ENCODE measurements around the gene LIMCH1.
A peak's percentile ranks its signal among the peaks of the same experiment; 100 is the strongest.
"Not testable (repeated sequence)": the region's sequence is repeated elsewhere in the genome, so short reads cannot be mapped to it uniquely, and the experiment has no call there.

Gene LIMCH1

GRCh38 chr4:41538017-41538733 lies at the start of gene LIMCH1:
LIMCH1 (plus strand) TSS chr4:41538157; CDS start chr4:41605996, 67,839 bp downstream.
- DNase-seq (ENCODE audit: low spot score): no peak

DNA sequence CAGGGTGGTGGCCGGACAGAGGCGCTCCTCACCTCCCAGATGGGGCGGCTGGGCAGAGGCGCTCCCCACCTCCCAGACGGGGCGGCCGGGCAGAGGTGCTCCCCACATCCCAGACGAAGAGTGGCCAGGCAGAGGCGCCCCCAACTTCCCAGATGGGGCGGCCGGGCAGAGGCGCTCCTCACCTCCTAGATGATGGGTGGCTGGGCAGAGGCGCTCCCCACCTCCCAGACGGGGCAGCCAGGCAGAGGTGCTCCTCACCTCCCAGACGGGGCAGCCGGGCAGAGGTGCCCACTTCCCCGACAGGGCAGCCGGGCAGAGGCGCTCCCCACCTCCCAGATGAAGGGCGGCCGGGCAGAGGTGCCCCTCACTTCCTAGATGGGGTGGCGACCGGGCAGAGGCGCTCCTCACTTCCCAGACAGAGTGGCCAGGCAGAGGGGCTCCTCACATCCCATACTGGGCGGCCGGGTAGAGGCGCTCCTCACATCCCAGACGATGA lies 46.8 kb upstream of the LIMCH1 start:
- DNase-seq (ENCODE audit: low spot score): not testable (repeated sequence)

GRCh38 chr4:41496977-41497376 lies 41.0 kb upstream of the LIMCH1 start:
- DNase-seq (ENCODE audit: low spot score): no peak

DNA sequence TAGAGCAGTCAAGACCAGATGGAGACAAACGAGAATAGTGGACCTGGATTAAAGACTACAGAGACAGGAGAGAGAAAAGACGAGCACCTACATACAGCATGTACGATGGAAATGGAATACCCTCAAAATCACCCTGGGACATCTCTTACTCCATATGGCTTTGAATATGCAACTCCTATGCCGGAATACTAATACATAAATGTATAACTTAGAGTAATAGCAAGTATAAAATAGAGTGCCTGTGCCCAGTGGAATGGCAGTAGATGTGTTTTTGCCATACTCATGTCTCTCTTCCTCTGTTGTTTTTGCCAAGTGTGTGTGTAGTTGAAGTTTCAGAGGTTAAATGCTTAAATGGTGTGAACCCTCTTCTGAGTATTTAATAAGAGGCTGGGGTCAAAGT lies 39.8 kb upstream of the LIMCH1 start:
- DNase-seq (ENCODE audit: low spot score): no peak

GRCh38 chr4:41504167-41504818 lies 33.7 kb upstream of the LIMCH1 start:
- DNase-seq (ENCODE audit: low spot score): no peak

GRCh38 chr4:41505161-41505661 lies 32.7 kb upstream of the LIMCH1 start:
- DNase-seq (ENCODE audit: low spot score): peak; percentile 59

- peak; percentile 20 for DNase-seq (ENCODE audit: low spot score)
Observed at GRCh38 chr4:41506130-41506529, 31.8 kb upstream of the LIMCH1 start.

DNA sequence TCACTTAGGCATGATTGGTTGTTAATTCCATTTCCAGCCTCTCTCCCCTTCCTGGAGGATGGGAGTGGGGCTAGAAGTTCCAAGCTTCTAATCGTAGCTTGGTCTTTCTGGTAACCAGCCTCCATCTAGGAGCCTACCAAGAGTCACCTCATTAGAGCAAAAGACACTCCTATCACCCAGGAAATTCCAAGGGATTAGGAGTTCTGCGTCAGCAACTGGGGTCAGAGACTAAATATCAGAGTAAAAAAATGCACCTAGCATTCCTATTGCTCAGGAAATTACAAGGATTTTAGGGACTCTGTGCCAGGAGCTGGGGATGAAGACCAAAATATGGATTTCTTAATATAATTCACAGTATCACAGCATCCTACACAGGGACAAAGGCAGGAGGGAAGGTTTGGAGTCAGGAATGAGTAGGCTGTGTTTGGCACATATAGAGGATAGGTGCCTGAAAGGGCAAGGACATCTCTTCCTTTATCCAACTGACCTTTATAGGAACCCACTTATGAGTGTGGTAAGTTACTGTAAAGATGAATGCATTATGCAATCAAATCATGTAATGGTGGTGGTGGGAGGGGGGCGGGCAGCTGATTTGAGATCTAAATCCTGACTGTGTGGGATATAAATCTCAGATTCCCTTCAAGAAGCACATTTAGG lies 30.5 kb upstream of the LIMCH1 start:
- DNase-seq (ENCODE audit: low spot score): peak; percentile 26

DNA sequence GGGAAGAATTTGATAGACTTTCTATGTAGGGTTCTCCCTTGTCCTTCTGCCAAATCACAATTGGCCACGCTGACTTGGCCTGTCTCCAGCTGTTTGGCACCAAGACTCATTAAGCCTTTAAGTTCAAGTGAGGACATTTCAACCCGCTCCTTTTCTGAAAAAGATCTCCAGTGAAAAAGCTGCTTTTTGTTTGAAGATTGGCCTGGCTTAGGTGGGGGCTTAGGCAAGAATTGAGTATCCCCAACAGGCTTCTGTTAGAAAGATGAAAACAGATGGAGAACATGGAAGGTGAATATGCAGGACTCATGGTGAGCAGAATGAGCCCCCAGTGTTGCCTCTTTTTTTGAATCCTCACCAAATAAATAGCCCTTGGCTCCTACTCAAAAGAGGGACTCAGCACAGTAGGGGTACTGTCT lies 28.5 kb upstream of the LIMCH1 start:
- DNase-seq (ENCODE audit: low spot score): no peak

DNA sequence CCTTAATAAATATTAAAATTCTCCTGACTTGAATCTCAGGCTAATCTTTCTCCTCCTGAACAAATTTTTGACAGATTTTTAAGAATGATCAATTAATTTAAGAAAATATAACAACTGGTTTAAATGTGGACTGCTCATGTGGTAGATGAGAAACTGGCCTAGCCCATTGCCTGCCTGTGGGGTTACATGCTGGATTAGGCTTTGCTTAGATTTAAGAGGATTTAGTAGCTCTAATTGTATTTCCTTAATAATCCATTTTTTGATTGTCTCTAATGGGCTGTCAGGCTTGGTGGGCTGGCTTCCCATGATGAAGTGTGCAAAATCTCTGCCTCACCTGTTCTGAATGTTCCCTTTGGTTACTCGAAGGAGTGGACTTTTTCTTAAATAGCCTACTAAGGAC lies 27.8 kb upstream of the LIMCH1 start:
- no peak for DNase-seq (ENCODE audit: low spot score)

- no peak for DNase-seq (ENCODE audit: low spot score)
Observed at GRCh38 chr4:41512136-41512535, 25.8 kb upstream of the LIMCH1 start.

DNA sequence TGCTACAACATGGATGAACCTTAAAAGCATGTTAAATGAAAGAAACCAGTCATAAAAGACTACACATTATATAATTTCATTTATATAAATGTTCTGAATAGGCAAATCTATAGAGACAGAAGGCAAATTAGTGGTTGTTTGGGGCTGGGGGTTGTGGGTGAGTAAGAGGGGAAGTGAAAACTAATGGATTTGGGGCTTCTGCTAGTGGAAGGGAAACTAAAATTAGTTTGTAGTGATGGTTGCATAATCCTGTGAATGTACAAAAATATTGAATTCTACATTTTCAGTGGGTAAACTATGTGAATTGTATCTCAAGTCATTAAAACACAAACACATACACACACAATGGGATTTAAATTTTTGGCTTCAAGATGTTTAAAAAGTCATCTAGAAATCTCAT lies 25.4 kb upstream of the LIMCH1 start:
- no peak for DNase-seq (ENCODE audit: low spot score)

DNA sequence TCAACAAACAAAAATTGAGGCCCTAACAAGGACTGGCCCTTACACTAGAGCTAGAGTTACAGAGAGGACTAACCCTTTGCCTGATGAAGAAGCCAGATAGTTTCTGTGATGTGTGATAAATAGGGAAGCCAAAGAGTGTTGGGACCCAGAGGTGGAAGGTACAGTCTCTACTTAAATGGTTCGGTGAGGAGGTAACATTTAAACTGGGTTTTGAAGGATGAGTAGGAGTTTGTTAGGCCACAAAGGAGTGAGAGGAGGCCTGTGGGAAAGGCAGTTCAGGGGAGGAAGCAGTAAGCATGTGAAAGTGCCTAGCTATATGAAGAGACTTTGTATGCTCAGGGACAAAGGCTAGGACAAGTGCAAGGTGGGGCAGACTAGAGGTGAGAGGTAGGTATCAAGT lies 23.8 kb upstream of the LIMCH1 start:
- no peak for DNase-seq (ENCODE audit: low spot score)

DNA sequence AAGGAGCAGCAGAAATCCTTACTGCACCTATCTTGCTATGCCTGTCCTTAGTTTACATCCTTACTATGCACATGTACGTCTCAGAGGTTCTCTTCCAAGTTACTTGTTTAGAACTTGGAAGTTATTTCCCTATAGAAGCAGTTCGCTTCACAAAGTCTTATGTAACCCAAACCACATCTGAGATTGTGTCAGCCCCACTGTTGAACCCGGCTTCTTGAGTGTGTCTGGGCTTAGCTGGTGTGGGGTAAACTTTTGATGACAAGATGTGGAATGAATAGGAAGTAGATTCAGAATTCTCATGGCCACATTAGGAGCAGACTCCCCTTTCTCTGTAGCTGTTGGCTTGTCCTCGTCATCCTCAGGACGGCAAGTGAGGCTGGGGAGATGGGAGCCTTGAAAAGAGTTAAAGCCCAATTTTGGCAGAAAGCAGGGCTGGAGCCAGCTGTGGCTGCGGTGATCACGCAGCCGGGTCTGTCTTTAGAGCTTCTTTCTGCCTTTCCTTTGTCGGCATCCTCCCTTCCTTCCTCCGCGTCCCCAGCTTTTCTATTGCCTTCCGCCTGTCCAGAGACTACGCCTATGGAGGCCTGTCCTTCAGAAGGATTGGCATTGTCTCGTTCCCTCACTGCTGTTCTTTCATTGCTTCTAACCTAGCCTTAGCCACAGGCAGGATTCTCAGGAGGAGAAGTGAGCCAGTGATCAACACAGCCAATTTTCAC lies 23.0 kb upstream of the LIMCH1 start:
- DNase-seq (ENCODE audit: low spot score): no peak

GRCh38 chr4:41517121-41517520 lies 20.8 kb upstream of the LIMCH1 start:
- no peak for DNase-seq (ENCODE audit: low spot score)

DNA sequence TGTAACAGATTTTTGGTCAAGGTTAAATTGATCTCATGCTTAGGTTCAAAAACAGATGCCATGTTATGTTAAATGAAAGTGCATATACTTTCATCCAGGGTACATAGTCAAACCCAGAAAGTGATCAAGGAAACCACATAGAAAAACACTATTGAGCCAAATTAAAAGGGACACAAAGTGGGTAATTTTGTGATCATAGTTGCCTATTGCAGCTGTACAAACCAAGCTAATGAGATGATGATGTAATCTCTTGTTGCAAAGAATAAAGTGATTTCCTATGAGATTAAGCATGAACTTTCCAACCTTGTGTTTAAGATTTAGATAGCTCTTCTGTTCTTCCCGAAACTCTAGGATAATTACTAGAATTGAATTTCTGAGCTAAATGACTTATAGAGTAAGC lies 20.2 kb upstream of the LIMCH1 start:
- DNase-seq (ENCODE audit: low spot score): no peak

GRCh38 chr4:41524425-41524824 lies 13.5 kb upstream of the LIMCH1 start:
- DNase-seq (ENCODE audit: low spot score): no peak

DNA sequence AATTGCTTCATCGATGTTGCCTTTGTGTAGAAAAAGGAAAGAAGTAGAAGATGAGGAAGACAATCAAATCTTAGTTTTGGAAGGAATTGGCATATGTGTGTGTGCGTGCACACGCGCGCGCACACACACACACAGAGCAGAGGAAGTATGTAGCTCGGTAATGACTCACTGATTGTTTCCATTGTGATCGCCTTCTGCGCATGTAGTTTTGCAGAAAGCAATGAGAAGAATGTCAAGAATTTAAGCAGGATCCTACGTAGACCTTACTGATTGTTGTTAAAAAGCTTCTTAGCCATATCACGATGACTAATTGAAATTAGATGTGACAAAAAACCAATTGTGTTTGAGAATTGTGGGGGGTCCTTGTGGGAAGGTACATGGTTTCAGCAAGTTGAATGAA lies 12.8 kb upstream of the LIMCH1 start:
- DNase-seq (ENCODE audit: low spot score): no peak

DNA sequence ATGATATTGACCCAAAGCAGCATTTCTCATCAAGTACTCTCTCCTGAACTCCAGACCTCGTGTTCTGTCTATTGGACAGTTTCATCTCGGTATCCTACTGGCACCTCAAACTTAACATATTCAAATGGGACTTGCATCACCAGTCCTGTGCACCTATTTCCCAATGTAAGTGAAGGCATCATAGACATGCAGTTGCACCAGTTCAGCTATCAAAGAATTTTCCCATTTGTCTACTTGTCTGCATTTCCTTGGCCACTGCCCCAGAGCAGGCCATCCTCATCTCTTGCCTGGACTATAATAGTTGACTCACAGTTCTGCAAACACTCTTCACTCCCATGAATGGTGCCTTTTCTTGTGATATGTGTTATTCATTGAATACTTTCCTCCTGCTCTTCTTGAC lies 11.3 kb upstream of the LIMCH1 start:
- DNase-seq (ENCODE audit: low spot score): no peak

GRCh38 chr4:41528512-41529205 lies 9.3 kb upstream of the LIMCH1 start:
- DNase-seq (ENCODE audit: low spot score): no peak

GRCh38 chr4:41530741-41531140 lies 7.2 kb upstream of the LIMCH1 start:
- DNase-seq (ENCODE audit: low spot score): no peak

DNA sequence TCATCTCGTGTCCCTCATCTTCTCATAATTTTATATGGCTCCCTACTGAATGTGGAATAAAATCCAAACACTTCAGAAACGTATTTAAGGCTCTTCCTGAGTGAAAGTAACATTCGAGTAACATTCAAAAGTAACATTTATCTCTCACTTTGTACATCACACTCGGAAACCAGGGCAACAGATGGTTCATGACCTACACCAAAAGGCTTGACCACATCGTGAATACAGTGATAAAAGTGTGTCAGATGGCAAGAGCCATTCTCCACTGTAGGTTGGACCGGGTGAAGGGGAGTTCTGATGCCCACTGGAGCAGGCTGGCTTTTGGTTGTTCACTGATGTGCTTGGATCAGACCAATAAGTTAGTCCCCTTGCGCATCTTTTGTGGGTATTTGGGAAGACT lies 5.6 kb upstream of the LIMCH1 start:
- DNase-seq (ENCODE audit: low spot score): no peak
